Measurements from ENCODE around the gene SUCLG2.

Gene SUCLG2

GRCh38 chr3:67569324-67569723 lies 85.1 kb downstream of the SUCLG2 start:
- no peak for DNase-seq (ENCODE audit: low read depth)
- H3K4me3 ChIP-seq (ENCODE audit: low read length): no peak overlapping the region
- TF ChIP-seq CTCF (conservative IDR thresholded peaks at IDR 0.05; ENCODE audit: low read depth, low read length): no peak

GRCh38 chr3:67567893-67568292 lies 86.5 kb downstream of the SUCLG2 start:
- TF ChIP-seq CTCF (conservative IDR thresholded peaks at IDR 0.05; ENCODE audit: low read depth, low read length): no peak
- DNase-seq (ENCODE audit: low read depth): no peak
- no peak overlapping the region for H3K4me3 ChIP-seq (ENCODE audit: low read length)

GRCh38 chr3:67564973-67565372 lies 89.4 kb downstream of the SUCLG2 start:
- no peak for DNase-seq (ENCODE audit: low read depth)
- no peak for TF ChIP-seq CTCF (conservative IDR thresholded peaks at IDR 0.05; ENCODE audit: low read depth, low read length)

GRCh38 chr3:67564008-67564407 lies 90.4 kb downstream of the SUCLG2 start:
- H3K4me3 ChIP-seq (ENCODE audit: low read length): no peak overlapping the region
- TF ChIP-seq CTCF (conservative IDR thresholded peaks at IDR 0.05; ENCODE audit: low read depth, low read length): no peak
- DNase-seq (ENCODE audit: low read depth): no peak

More at GRCh38 chr3:67564973-67565372, 89.4 kb downstream of the SUCLG2 start:
- H3K4me3 ChIP-seq (ENCODE audit: low read length): no peak overlapping the region

GRCh38 chr3:67561667-67562394 lies 92.6 kb downstream of the SUCLG2 start:
- DNase-seq (ENCODE audit: low read depth): no peak
- TF ChIP-seq CTCF (conservative IDR thresholded peaks at IDR 0.05; ENCODE audit: low read depth, low read length): no peak
- H3K4me3 ChIP-seq (ENCODE audit: low read length): no peak overlapping the region

- H3K4me3 ChIP-seq (ENCODE audit: low read length): no peak overlapping the region
- TF ChIP-seq CTCF (conservative IDR thresholded peaks at IDR 0.05; ENCODE audit: low read depth, low read length): no peak
- DNase-seq (ENCODE audit: low read depth): no peak
Observed at GRCh38 chr3:67561266-67561665, 93.1 kb downstream of the SUCLG2 start.

- no peak overlapping the region for H3K4me3 ChIP-seq (ENCODE audit: low read length)
- no peak for TF ChIP-seq CTCF (conservative IDR thresholded peaks at IDR 0.05; ENCODE audit: low read depth, low read length)
- DNase-seq (ENCODE audit: low read depth): no peak
Observed at GRCh38 chr3:67559029-67559605, 95.3 kb downstream of the SUCLG2 start.
